HG02678 (cell line): ENCODE measurements around the gene FIGN.

Experiments used
- ATAC-seq: cut with Tn5 transposase; IDR thresholded peaks from one replicate; pipeline ENCODE4 v1.9.1; 2021; ENCODE audit warnings: mild to moderate bottlenecking, moderate library complexity; ENCODE audit not compliant: unreplicated experiment

The FIGN gene

DNA sequence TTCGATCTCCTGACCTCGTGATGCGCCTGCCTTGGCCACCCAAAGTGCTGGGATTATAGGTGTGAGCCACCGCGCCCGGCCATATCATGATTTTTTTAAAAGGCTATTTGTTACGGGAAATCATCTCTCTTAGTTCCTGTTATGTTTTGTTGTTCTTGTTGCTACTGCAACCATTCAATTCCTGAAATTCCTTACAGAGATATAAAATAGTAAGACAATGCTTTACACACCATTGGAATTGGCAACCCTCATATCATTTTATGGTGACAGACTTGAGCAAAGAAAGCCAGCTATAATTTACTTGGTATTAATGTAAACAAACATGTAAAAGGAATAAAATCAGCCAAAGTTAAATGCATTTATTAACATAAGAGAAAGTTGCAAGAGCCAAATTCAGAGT lies 163.0 kb downstream of the FIGN start:
- no peak for ATAC-seq

DNA sequence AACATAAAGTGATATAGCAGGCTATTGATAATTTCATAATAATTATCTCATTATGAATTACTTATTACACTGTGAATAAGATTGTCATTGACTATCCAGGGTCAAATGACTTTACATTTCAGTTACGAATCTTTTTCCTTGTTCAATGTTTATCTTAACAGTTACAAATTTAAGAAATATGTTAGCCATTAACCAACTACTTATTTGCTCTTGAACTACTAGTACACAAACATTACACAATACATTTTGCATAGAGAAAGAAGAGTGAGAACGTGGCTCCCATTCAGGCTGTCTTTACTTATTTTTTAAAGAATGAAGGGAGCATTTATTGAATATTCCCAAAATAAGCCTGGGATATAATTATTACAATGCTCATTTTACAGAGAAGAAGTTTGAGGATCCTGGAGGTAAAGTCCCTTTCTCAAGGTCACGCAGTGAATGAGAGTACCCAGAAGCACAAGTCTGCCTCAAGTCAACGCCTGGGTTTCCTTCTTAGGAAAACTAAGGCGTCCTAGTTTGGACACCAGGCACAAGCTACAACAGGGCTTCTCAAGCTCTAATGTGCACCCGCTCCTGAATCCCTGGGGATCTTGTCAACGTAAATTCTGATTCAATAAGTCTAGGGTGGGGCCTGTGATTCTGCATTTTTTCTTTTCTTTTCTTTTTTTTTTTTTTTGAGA lies 164.2 kb downstream of the FIGN start:
- no peak for ATAC-seq

GRCh38 chr2:163570391-163570790 lies 165.4 kb downstream of the FIGN start:
- no peak for ATAC-seq

DNA sequence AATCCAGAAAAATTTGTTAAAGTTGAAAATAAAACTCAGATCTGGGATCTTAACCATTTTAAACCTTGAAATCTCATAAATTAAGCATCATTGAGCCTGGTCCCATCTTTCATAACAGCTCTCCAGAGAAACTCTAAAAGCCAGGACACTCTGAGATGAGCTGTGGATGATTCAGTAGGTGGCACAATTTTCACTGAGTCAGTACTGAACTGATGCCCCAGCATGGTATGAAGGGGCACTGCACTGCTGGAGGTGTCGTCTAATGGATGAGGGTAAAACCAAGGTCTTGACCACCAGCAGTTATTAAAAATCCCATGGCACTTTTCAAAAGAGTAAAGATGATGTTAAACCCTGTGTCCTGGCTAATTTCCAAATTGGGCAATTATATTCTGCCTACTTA lies 170.6 kb downstream of the FIGN start:
- no peak for ATAC-seq

DNA sequence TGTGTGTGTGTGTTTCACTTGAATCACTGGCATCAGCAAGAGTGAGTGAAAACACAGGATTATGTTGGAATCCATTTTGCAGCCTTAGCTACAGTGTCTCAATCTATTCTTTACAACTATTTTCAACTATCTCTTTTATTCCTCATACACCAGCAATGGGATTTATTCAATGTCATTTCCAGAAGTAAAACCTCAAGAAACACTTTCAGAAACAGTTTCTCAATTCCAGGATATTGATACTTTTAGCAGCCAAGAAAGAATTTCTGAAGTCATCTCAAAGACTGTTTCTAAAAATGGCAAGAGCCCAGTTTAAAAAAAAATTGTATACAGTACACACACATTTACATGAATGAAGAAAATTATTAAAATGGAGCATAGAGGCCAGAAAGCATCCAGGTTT lies 171.6 kb downstream of the FIGN start:
- ATAC-seq: no peak

- no peak for ATAC-seq
Observed at GRCh38 chr2:163563336-163563735, 172.5 kb downstream of the FIGN start.

GRCh38 chr2:163558251-163559021 lies 177.4 kb downstream of the FIGN start:
- ATAC-seq: no peak

DNA sequence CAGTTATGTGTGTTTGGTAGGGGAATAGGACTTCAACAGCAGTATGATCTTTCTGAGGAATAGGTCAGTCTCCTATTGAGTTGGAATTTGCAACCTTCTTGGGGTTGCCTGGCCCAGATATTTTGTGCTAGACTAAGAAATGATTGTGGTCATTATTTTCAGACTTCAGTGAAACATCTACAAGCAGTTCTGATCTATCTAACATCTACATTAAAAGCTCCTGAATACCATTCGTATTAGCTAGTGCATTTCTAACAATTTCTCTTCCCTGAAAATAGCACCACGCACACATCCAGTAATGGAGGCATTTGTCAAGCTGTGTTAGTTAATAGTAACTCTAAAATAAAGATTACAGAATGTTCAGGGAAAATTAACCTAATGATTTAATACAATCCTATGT lies 179.3 kb downstream of the FIGN start:
- no peak for ATAC-seq

- no peak for ATAC-seq
Observed at GRCh38 chr2:163554864-163555263, 180.9 kb downstream of the FIGN start.

DNA sequence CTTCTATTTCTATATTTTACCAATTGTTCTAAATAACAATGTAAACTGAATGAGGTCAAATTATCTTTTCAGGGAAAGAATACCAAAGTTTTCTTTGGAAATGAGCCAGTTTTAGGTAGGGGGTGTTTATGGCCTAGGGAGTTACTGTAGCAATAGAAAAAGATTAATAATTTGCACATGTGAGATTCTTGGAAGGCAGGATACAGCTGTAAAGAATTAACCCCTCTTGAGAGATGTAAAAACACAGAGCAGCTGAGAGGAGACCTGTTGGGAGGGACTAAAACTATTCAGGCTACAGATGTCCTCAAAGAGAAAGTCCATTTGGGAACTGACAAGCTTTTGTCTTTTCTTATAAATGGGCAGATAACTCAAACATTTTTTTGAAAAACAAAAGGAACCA lies 182.2 kb downstream of the FIGN start:
- ATAC-seq: no peak

- ATAC-seq: no peak
Observed at GRCh38 chr2:163552758-163553157, 183.1 kb downstream of the FIGN start.

DNA sequence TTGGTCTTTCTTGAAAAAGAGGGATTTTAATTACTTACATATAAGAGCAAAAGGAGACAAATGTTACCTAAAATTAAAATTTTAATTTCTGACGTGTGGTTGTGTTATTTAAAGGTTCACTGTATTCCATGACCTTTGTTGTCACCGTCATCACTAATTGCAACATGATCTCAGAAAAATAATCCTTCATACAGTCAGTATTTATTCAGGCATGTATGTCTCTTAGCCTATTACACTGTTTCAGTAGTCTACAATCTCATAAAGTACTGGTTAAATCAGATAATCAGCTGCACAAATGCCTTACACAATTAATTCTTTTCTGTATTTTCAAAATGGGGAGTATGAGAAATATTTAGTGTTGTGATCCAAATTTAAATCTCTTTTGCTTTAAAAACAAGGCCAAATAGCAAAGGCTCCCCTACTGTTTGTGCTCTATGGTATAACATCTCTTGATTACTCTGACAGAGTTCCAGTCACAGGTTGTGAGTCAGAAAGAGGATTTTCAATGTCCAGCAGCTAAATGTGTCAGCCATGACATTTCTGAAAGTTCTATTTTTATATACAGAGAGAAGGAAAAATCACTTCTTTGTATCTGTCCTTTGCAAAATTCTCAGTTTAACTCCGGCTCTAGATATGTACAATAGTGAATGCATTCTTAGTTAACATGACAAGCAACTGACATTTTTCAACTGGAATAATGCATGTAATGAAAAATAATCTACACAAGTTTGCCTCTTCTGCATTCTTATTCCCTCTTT lies 184.0 kb downstream of the FIGN start:
- no peak for ATAC-seq

- no peak for ATAC-seq
Observed at GRCh38 chr2:163548970-163549369, 186.8 kb downstream of the FIGN start.
